ENCODE results near the gene ANKRD49.

ANKRD49 gene

DNA sequence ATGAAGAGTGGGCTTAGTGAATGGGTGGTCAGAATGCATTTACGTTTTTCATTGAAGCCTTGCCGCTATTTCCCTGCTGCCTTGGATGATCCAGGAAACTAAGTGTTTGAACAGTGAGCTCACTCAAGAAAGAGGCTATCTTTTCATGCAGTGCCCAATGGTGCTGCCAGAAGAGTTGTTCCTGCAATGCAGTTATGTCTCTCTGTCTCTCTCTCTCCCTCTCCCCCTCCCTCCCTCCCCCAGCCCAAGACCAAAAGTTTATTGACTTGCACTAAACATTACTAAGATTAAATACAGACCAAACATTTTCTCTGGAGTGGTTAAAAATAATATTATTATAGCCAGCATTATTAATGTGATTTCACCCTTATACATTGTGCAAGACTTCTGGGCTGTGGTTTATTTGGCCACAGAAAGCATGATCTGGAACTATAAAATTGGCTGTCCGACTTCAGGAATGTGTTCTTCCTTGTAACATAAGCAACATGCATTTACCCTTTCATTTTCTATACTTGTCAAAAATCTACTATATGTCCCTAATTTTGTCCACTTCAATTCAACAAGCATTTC is 43.3 kb downstream of the ANKRD49 start:
- DNase-seq (ENCODE audit: extremely low spot score, insufficient read length, low read depth) (no peak), FAIRE-seq (no peak)

DNA sequence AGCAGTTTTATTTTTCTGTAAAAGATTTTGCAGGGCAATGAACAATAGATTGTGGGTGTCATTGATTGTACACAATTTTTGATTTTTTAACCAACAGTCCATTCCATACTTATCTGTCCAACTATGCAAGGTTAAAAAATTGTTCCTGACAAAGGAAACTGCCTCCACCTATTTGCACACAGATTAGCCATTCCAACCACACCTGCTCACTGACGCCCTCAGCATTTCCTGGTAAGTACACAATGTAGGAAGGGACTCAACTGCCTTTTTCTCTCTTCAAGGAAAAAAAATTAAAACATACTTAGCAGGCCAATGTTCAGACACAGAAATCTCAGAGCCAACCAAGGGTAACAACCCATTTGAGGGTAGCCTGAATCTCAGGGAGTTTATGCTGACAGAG is 45.6 kb downstream of the ANKRD49 start:
- FAIRE-seq (no peak), DNase-seq (ENCODE audit: extremely low spot score, insufficient read length, low read depth) (no peak)

DNA sequence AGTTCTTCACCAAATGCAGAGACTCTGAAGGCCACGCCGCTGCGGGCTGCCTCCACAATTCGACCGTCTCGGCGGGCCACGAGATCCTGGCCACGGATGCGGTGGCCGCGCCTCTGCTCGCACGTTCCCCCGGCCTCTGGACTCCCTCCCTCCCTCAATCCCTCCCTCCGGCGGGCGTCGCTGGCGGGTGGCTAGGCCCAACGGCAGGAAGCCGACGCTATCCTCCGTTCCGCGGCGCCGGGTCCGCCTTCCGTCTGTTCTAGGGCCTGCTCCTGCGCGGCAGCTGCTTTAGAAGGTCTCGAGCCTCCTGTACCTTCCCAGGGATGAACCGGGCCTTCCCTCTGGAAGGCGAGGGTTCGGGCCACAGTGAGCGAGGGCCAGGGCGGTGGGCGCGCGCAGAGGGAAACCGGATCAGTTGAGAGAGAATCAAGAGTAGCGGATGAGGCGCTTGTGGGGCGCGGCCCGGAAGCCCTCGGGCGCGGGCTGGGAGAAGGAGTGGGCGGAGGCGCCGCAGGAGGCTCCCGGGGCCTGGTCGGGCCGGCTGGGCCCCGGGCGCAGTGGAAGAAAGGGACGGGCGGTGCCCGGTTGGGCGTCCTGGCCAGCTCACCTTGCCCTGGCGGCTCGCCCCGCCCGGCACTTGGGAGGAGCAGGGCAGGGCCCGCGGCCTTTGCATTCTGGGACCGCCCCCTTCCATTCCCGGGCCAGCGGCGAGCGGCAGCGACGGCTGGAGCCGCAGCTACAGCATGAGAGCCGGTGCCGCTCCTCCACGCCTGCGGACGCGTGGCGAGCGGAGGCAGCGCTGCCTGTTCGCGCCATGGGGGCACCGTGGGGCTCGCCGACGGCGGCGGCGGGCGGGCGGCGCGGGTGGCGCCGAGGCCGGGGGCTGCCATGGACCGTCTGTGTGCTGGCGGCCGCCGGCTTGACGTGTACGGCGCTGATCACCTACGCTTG is 50.2 kb downstream of the ANKRD49 start, which contains the start of gene FUT4:
Gene FUT4, plus strand, starts transcription at position 227 of the 951 bp plus-strand sequence. Its CDS starts 213 bp downstream, at position 440.
- FAIRE-seq (peak; percentile 84), DNase-seq (ENCODE audit: extremely low spot score, insufficient read length, low read depth) (peak; percentile 62)

DNA sequence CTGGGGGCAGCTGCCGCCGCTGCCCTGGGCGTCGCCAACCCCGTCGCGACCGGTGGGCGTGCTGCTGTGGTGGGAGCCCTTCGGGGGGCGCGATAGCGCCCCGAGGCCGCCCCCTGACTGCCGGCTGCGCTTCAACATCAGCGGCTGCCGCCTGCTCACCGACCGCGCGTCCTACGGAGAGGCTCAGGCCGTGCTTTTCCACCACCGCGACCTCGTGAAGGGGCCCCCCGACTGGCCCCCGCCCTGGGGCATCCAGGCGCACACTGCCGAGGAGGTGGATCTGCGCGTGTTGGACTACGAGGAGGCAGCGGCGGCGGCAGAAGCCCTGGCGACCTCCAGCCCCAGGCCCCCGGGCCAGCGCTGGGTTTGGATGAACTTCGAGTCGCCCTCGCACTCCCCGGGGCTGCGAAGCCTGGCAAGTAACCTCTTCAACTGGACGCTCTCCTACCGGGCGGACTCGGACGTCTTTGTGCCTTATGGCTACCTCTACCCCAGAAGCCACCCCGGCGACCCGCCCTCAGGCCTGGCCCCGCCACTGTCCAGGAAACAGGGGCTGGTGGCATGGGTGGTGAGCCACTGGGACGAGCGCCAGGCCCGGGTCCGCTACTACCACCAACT is 51.0 kb downstream of the ANKRD49 start:
- DNase-seq (ENCODE audit: extremely low spot score, insufficient read length, low read depth) (no peak), FAIRE-seq (no peak)

DNA sequence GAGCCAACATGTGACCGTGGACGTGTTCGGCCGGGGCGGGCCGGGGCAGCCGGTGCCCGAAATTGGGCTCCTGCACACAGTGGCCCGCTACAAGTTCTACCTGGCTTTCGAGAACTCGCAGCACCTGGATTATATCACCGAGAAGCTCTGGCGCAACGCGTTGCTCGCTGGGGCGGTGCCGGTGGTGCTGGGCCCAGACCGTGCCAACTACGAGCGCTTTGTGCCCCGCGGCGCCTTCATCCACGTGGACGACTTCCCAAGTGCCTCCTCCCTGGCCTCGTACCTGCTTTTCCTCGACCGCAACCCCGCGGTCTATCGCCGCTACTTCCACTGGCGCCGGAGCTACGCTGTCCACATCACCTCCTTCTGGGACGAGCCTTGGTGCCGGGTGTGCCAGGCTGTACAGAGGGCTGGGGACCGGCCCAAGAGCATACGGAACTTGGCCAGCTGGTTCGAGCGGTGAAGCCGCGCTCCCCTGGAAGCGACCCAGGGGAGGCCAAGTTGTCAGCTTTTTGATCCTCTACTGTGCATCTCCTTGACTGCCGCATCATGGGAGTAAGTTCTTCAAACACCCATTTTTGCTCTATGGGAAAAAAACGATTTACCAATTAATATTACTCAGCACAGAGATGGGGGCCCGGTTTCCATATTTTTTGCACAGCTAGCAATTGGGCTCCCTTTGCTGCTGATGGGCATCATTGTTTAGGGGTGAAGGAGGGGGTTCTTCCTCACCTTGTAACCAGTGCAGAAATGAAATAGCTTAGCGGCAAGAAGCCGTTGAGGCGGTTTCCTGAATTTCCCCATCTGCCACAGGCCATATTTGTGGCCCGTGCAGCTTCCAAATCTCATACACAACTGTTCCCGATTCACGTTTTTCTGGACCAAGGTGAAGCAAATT is 51.7 kb downstream of the ANKRD49 start:
- FAIRE-seq = no peak

DNA sequence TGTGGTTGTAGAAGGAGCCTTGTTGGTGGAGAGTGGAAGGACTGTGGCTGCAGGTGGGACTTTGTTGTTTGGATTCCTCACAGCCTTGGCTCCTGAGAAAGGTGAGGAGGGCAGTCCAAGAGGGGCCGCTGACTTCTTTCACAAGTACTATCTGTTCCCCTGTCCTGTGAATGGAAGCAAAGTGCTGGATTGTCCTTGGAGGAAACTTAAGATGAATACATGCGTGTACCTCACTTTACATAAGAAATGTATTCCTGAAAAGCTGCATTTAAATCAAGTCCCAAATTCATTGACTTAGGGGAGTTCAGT is 52.3 kb downstream of the ANKRD49 start:
- no peak for FAIRE-seq
- no peak for DNase-seq (ENCODE audit: extremely low spot score, insufficient read length, low read depth)

More for the DNA sequence above, 51.7 kb downstream of the ANKRD49 start:
- DNase-seq (ENCODE audit: extremely low spot score, insufficient read length, low read depth) = no peak

DNA sequence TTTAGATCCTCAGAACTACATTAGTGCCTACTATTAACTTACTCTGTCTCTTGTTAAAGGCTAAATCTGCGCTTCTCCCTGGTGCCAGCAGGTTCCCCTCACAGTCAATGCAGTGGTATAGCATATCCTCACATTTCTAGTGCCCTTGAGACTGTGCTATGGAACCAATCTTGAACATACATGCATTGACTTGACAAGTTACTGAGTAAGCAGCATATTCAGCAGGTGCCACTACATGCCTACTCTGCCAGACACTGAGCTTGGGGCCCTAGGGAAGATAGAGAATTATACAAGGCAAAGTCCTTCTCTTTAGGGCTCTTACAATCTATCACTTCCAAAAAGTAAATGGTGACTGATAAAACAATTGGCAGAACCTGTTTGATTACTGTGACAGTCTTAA is 53.1 kb downstream of the ANKRD49 start:
- no peak for FAIRE-seq
- no peak for DNase-seq (ENCODE audit: extremely low spot score, insufficient read length, low read depth)

DNA sequence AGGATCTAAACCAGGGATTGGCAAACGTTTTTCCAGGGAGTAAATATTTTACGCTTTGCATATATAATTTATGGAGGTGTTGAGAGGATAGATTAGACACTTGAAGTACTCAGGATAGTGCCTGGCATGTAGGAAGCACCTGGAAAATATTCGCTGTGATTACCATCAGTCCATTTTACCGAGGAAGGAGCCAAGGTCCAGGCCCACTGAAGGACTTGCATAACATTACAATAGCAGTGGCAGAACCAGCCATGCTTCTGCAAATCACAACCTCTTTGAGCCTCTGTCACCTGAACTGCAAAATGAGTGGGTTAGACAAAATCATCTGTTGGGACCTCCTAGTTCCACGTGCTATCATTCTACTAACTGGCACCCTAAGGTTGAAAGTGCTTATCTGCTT is 55.4 kb downstream of the ANKRD49 start:
- FAIRE-seq (no peak), DNase-seq (ENCODE audit: extremely low spot score, insufficient read length, low read depth) (no peak)
